SIG-M5 treated with dmso at 0.1 percent for 504 hours (cell line): ENCODE data around the gene RPRD1B.

Experiments
- DNase-seq: peaks from one replicate; lab custom pipeline; 2025; ENCODE audit not compliant: unreplicated experiment; lab: John Stamatoyannopoulos, UW

The RPRD1B gene

DNA sequence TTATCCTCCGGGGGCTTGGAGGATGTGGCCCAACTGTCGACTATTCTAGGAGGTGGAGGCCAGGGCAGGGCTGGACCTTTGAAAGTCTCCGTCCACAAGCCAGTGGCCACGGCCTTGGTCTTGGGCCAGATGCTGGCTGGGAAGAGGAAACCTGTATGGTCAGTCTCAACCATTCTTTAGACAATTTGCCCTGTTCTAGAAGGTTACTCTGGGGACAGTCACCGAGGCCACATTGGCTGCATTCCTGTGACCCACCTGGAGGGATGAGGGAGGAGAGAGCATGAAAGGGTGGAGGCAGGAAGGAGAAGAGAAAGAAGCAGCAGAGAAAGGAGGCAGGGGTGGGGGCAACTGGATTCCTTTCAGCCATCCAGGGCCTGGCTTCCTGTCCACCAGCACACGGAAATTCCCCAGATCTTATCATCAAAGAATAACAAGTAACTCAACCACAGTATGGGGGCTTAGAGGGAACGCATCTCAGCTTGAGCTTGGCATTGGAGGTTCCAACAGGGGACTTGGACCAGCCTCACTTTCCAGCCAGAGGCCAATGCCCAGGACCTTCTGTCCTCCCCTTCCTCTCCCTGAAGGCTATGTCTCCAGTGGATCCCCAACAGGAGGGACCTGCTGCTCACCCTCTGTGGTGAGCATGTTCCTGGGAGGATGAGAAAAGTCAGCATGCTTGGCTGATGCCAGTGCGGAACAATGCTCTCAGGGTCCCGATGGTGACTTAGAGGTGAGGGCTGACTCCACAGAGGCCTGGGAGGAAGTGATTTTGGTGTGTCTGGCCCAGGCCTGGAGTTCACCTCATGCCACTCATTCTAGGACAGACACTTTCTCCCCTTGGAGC, 101.1 kb downstream of the RPRD1B start:
- DNase-seq: no peak

DNA sequence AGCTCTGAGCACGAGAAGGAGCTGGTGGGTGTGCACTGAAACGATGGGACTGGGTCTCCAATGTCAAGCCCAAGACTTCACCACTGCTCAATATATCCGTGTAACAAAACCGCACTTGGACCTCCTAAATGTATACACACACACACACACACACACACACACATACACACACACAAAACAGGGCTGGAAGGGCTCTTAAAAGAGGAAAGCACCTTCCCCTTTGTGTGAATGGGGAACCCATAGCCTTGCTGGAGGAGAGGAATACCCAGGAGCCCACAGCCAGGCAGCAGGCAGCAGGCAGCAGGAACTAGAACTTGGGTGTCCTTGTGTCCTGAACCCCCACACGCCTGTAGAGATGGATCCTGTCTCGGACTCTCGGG, 101.7 kb downstream of the RPRD1B start:
- no peak for DNase-seq

- DNase-seq: no peak
Measured at GRCh38 chr20:38135651-38136420, 102.3 kb downstream of the RPRD1B start.

DNA sequence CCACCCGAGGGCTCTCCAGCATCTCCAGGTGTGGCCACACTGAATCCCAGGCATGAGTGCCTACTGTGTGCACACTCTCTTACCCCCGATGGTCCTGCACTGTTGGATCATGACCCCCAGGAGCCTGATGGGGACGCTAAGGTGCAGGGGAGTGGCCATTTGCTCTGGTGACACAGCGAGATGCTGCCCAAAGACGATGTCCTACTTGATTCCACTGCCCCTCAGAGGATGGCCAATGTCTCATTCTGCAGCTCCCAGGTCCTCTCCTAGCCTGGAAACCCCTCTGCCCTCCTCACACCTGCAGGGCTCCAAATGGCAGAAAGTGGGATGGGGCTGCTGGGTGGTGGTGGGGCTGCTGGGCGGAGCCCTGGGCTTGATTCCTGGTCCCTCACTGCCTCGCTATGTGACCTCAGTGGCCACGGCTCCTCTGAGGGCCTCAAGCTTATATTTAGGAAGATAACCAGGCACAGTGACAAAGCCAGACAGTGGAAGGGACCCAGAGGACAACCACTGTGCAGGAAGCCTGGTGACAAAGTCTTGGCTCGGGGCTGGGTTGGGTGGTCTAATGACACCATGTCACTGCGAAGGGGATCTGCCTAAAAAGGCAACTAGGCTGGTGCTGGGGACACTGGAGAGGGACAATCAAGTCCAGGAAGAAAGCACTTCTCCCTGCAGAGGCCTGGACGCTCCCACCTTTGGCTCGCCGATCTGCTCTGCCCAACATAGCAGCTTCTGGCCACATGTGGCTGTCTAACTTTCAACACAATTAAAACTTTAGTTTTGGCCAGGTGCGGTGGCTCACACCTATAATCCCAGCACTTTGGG, 103.1 kb downstream of the RPRD1B start:
- no peak for DNase-seq

DNA sequence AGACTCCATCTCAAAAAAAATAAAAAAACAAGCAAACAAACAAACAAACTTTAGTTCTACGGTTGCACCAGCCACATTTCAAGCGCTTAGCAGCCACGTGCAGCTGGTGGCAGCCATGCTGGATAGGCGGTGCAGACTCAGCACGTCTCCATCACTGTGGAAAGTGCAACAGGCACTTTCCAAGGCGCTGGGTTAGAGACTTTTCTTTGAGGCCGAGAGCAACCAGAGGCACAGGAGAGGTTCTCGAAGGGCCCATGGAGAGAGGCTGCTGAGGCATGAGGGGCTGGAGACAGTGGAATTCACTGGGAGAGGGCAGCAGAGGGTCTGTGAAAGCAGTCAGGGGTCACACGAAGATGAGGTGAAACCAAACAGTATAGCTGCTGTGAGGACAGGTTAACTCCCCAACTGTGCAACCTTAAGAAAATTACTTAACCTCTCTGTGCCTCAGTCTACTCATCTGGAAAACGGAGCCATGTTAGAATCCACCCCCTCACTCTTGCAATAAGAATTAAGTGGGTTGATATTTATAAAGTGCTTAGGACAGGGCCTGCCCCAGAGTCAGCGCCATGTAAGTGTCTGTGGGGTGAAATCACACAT, 104.0 kb downstream of the RPRD1B start:
- DNase-seq: no peak

DNA sequence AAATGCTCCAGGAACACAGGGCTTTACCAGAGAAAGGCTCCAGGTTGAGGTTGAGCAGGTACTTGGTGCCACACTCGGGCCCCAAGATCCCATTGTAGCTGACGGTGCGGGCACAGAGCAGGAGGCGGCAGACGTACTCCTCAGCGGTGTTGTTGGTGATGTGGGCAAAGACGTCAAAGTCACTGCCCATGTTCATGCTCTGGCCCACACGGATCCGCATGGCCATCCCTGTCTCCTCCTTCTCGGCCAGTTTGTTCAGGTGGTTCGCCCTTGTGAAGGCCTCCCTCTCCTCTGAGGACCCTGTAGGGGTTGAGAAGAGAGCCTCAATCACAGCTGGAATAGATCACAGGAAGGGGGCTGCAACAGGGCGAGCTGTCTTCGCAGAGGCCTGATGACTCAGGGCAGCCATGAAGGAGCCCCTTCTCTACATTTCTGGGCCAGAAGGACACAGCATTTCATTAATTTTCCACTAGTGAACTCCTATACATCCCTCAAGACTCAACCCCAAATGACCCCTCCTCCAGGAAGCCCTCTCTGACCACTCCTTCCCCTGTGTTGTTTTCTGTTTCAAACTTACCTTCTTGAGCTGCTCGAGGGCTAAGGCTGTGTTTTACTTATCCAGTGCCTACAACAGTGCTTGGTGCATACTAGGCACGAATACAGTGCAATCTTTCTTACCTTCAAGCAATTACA, 104.7 kb downstream of the RPRD1B start:
- DNase-seq: no peak

DNA sequence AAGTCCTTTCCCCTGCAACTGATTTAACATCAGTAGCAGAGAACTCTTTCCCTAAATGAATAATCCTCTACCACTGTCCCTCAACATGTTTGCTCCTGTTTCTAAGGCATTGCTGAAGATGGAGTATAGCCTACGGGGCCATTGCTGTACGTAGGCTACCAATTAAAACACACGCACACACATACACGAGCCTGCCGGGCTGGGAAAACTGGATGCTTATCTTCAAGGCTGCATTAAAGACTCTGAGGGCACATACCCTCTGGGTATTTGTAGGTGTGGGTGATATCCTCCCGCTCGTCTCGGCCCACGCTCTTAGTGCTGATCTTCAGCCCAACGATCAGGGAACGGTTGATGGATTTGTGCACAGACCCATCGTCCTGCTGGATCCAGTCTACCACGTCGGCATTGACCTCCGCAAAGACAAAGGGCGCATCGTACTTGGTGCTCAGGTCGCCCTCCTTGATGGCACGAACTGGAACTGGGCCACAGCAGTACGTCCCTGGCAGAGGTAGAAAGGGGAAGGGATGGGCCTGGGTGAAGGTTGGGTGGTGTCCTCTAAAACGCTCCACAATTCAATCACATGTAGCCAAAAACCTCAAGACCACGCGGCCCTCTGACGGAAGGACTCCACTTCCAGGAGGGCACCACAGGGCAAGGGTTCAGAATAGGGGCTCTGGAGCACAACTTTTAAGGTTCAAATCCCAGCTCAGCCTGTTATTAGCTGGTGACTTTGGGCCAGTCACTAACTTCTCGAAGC, 105.8 kb downstream of the RPRD1B start:
- no peak for DNase-seq

DNA sequence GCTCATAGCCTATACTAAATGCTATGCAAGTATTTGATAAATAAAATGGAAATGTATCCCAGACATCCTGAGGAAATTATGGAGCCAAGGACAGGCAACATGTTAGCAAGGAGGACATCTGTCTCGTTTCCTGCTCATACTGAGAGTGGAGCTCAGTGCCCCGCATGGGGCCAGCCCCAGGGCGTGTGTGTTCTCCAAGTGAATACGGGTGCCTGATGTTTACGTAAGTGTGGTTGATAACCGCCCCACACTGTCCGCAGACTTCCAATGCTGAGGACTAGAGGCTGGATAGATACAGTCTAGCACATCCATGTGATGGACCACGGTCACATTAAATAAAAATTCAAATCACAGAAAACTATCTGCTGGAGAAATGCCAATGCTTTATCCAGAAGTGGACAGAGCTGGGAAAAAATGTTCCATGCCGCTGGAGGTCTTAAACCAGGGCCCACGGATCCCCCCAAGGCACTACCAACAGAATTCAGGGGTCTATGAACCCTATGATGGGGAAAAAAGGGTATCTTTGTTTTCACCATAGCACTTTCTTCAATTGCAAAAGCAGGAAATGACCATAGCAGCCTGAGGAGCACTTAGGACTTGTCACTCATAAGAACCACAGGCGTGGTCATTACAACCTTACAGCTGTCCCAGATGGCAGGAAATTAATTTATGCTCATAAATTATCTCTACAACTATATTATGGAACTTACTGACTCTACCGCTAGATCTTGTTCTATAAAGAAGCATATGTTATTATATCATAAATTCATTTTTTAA, 106.6 kb downstream of the RPRD1B start:
- no peak for DNase-seq

- no peak for DNase-seq
Measured at GRCh38 chr20:38141204-38141888, 107.8 kb downstream of the RPRD1B start.
